Stimulated activated CD4-positive, alpha-beta T cell treated with anti-CD3 and anti-CD28 coated beads, Interleukin-12 subunit alpha, Interleukin-12 subunit beta, amount 100 ng/mL, for 48 hours (primary cell): ENCODE data around the gene PI4KA.
"Not testable (repeated sequence)": the region's sequence is repeated elsewhere in the genome, so short reads cannot be mapped to it uniquely, and the experiment has no call there.

Source experiments
- DNase-seq, 3 donors: peaks; one replicate each; pipeline ENCODE4 v3.0.0-alpha.2; 2020; ENCODE audit warnings: low read depth in 2 of 3, low spot score in 1 of 3

Gene PI4KA

GRCh38 chr22:20858615-20859416 is at the start of gene PI4KA, which contains the start of gene SNAP29:
PI4KA (minus strand) TSS chr22:20858811; CDS start chr22:20858725, 86 bp downstream.
SNAP29 (plus strand) TSS chr22:20859007; CDS start chr22:20859111, 104 bp downstream.
- DNase-seq = peak; percentile 93 to 99 (median 97)

GRCh38 chr22:20906387-20906767 is 47.8 kb upstream of the PI4KA start:
- no peak for DNase-seq

DNA sequence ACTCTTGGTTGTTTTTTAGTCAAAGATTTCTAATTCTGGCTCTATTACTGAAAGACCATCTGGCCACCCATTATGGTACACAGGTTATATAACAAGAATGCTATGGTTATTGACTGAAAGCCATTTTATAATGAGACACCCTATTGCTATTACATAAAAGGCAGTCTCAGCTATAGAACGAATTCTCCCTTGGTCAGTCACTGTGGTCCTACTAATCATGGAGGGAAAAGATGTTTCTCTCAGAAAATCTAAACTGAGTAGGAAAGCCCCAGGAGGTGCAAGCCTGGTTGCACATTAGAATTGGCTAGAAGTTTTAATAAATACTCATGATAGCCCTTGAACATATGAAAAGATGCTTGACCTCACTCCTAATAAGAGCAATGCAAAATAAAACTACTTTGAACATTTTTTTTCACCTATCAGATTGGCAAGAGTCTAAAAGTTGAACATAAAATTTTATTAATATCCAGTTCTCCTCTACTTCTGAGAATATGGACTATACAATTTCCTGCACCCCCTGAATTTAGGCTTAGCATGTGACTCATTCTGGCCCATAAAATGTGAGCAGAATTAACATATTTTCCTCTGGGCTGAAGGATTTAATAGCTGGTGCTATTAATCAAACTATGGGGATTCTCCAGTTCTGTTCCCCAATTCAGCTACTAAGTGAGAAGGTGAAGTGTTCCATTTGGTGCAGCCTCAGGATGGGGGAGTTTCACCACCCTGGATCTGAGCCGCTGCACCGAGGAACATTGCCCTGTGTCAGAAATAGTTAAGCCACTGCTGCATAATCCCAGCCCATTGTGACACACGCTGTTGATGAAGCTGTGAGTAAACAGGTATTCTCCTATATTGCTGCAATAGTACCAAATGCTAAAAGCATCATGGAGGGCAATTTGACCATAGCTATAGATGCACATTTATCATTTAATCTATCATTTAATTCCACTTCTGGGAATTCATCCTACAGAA is 47.1 kb upstream of the PI4KA start:
- no peak for DNase-seq

DNA sequence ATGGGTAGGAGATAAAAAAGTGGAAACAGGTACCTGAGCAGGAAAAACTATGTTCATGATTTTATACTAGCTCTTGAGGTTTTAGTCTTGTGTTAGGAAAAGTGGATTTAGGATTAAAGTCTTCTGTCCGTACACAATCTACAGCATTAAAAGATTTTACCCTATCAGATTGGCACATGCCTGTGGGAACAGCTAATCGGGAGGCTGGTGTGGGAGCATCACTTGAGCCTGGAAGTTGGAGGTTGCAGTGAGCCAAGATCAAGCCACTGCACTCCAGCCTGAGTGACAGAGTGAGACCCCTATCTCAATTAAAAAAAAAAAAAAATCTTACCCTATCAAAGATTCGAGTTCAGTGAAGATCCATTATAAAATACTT is 46.4 kb upstream of the PI4KA start:
- no peak for DNase-seq

- no peak for DNase-seq
These were observed 45.7 kb upstream of the PI4KA start for GRCh38 chr22:20904008-20904979.

DNA sequence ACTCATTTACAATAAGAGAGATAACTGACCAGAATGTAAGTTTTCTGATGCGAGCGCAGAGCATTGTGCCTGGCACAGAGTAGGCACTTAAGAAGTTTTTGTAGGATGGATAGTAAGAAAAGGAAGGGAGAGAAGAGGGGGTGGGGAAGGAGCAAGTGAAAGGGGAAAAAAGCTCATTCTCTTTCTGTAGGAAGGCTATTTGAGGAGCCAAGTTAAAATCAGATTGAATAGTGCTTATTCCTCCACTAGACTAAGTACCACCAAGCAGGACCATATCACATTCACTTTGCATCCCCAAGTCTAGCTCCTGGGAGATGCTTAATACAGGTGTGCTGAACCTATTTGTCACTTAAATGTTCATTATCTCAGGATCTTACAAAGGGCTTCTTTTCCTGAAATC is 44.5 kb upstream of the PI4KA start:
- DNase-seq = no peak

GRCh38 chr22:20901093-20902033 is 42.8 kb upstream of the PI4KA start:
- DNase-seq = not testable (repeated sequence)

DNA sequence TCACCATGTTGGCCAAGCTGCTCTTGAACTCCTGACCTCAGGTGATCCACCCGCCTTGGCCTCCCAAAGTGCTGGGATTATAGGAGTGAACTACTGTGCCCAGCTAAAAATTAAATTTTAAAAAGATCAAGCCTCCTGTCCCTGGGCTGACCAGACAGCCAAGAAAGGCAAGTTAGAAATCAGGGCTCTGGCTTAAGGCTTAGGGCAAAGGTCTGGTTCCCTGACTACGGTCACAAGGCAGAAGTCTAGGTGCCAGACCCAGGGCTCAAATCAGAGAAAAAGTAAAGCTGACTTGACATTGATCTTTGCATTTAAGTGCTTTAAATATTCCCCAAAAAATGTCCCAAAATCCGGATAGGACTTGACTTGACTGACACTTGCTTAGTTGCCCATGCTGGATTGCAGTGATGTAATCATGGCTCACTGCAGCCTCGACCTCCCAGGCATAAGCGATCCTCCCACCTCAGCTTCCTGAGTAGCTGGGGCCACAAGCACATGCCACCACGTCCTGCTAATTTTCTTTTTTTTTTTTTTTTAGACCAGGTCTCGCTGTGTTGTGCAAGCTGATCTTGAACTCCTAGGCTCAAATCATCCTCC is 41.3 kb upstream of the PI4KA start:
- no peak for DNase-seq

DNA sequence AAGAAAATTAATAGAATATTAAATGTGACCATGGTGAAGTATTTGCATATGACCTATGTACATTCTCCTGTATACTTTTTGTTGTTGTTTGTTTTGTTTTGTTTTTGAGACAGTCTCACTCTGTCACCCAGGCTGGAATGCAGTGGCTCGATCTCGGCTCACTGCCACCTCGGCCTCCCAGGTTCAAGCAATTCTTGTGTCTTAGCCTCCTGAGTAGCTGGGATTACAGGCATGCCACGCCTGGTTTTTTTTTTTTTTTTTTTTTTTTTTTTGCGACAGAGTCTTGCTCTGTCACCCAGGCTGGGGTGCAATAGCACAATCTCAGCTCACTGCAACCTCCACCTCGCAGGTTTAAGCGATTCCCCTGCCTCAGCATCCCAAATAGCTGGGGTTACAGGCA is 39.1 kb upstream of the PI4KA start:
- not testable (repeated sequence) for DNase-seq

DNA sequence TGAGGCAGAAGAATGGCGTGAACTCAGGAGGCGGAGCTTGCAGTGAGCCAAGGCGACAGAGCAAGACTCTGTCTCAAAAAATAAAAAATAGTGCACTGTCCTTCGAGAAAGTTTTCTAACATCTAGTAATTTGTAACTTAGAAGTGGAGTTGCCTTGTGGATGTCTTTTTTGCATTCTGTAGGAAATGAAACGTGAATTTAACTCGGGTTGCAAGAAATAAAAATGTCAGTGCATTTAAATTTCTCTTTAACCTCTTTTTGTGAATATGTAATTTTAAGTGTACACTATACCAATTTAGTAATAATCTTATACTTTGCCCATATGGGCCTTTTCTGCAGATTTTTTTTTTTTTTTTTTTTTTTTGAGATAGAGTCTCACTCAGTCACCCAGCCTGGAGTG is 32.4 kb upstream of the PI4KA start:
- no peak for DNase-seq

DNA sequence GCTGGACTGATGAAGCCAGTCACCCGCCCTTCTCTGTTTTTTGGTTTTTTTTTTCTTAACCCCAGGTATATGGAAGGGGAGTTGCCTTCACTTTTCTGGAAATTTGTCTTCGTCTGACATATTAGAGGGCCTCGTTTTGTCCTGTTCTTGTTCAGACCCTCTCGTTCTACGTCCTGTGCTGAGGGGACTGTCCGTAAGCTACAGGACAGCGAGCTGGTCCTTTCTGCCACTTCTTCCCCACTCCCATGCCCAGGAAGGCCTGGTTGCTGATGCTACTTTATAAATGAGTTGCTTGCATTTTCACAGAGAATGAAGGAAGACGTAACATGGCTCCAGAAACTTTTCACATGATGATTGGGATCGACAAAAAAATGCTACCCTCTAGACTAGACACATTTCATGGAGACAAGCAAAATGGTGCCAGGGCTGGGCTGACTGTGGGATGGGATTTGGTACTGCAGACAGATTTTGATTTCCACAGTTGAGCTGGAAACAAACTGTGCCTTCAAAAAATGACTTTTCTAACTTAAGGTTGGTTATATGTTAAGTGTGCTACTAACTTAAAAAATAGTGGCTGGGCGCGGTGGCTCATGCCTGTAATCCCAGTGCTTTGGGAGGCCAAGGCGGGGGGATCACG is 31.4 kb upstream of the PI4KA start:
- no peak for DNase-seq

DNA sequence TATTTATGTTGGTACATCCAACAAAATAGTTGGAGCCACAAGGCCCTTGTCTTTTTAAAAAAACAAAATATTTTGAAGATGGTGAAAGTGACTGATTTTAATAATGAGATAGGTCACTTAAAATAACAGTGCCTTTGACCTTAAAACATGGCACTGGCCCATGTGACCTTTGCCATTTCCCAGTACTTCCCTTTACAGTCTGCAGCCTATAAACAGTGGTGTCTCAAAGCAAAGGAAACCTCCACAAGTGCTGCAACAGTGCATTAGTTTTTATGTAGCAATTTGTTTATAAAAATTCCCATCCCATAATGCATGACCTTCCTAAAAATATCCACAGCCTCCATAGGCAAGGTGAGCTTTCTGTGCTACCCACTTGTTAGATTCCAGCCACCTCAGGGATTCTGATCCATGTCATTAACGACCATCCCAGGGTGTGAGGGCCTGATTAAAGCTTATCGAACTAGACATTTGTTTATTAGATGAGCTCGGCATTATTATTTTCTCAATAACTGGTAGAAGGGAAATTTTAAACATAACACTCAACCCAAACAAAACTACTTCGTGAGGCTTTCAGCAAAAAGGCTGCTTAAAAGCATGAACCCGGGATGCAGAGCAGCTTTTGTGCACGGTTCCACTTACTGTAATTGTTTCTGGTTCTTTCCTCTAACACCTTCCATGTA is 30.6 kb upstream of the PI4KA start:
- DNase-seq = no peak

DNA sequence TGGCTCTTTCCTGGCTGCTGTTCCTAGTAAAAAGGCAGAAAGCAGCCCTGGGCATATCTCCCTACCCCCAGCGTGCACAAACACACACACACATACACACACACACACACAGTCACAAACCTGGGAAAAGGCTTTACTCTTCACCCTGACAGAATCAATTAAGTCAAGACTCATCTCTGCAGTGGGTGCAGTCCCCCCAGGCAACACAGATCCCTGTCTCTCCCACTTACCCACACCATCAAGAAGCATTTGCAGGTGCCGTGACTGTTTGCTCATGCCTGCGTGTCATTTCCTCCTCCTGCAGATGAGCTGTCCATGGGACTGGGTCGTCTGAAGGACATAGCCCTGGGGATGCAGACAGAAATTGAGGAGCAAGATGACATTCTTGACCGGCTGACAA is 28.8 kb upstream of the PI4KA start:
- DNase-seq = no peak

- DNase-seq = peak; percentile 4 to 34 (median 11)
These were observed 27.1 kb upstream of the PI4KA start for GRCh38 chr22:20885557-20886323.

- no peak for DNase-seq
These were observed 26.5 kb upstream of the PI4KA start for GRCh38 chr22:20885017-20885556.

- DNase-seq = no peak
These were observed 25.8 kb upstream of the PI4KA start for GRCh38 chr22:20884454-20884853.

DNA sequence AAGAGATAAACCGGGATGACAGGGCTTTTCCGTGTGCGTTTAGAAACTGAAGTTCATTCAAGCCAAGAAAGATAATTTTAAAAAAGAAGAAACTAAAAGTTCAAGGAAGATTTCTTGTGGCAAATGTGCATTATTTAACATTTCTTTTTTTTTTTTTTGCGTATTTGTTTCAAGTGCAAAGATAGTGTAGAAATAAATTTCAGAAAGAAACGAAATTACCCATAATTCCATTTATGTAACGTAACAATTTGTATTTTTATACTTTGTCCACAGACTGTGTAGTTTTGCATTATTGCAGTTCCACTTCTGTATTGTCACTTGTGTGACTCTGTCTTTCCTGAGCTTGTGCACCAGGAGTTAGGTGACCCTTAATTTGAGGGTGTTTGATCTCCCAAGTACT is 24.2 kb upstream of the PI4KA start:
- DNase-seq = no peak
